COLO668 (cell line): Measurements from ENCODE around the gene CMIP.
A peak's percentile ranks its signal among the peaks of the same experiment; 100 is the strongest.
"Not testable (repeated sequence)": the region's sequence is repeated elsewhere in the genome, so short reads cannot be mapped to it uniquely, and the experiment has no call there.

Experiments
- DNase-seq: peaks from one replicate; lab custom pipeline; 2025; ENCODE audit not compliant: unreplicated experiment; lab: John Stamatoyannopoulos, UW

CMIP gene

GRCh38 chr16:81730090-81731051, 285.8 kb downstream of the CMIP start:
- DNase-seq: peak; percentile 94

- DNase-seq: no peak
These were observed 287.0 kb downstream of the CMIP start for GRCh38 chr16:81731649-81732048.

GRCh38 chr16:81732699-81733098, 288.1 kb downstream of the CMIP start:
- DNase-seq: no peak

- no peak for DNase-seq
These were observed 288.7 kb downstream of the CMIP start for GRCh38 chr16:81733295-81733694.

DNA sequence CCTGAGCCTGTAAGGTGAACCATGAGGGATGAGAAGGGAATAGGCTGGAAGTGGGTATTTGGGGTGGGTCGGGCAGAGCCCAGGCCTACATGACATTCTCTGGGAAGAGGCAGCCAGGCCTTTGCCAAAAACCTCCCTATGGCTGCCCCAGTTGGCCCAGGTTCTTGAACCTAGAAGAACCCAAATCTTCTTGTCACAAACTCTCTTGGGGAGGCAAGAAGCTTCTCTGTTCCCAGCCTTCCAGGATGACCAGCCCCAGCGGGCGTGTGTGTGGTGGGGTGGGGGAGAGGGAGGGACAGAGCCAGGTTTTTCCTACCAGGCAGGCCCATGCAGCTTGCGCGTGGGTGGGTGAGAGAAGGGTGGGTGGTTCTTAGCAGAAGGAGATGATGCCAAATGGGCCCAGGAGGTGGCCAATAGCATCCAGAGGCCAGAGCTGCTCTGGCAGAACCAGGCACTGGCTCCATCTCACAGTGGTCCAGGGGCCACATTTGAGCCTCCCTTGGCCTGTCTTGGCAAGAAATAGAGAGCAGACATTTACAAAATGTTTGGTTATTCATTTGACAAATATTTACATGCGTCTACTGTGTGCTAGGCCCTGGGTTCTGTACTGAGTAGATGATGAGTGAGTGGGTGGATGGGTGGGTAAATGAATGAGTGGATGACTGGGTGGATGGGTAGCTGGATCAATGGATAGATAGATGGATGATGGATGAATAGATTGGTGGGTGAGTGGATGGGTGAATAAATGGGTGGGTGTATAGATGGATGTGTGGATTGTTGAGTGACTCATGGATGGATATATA, 290.2 kb downstream of the CMIP start:
- no peak for DNase-seq

- peak; percentile 87 for DNase-seq
These were observed 293.4 kb downstream of the CMIP start for GRCh38 chr16:81737885-81738536.

DNA sequence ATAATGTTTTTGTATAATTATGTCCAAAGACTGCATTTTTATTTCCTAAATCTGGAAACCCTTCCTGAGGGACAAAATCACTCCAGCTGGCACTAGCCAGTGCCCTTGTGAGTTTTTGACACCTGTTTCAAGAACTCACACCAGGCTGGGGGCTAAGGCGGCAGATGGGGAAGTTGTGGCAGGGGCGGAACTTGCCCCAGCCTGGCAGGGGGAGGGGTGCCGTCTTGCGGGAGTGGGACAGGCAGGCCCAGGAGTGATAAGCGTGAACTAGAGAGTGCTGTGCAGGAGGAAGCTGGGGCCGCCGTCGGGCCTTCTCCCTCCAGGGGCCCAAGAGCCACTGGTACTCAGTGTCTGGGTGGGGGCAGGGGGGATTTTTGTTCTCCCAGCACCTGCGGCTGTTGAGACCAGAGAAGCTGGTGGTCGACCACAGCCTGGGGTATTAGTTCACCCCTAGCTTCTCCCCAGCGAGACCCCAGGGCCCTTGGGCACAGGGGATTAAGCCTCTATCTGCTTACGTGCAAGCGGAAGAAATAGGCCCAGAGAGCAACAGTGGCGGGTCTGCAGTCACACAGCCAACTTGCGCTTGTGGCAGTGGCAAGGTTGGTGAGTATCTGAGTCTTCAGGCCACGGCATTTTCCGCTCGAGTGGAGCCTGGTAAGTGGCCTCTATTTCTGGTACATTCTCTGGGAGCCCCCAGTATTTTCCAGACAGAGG, 294.3 kb downstream of the CMIP start:
- DNase-seq: no peak

GRCh38 chr16:81739503-81739902, 294.9 kb downstream of the CMIP start:
- no peak for DNase-seq

DNA sequence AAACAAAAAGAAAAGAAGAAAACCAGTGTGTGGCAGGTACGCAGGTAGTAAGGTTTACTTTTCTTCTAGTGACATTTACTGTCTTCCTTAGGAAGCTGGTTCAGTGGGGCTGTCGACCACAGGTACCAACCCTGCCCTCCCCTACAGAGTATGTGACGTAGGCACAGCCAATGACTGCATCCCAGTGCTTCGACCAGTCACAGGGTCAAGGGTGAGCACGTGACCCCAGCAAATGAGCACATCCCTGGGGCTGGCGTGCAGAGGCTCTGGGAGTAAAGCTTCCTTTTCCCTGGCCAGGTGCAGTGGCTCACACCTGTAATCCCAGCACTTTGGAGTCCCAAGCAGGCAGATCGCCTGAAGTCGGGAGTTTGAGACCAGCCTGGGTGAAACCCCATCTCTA, 295.6 kb downstream of the CMIP start:
- peak; percentile 31 for DNase-seq

DNA sequence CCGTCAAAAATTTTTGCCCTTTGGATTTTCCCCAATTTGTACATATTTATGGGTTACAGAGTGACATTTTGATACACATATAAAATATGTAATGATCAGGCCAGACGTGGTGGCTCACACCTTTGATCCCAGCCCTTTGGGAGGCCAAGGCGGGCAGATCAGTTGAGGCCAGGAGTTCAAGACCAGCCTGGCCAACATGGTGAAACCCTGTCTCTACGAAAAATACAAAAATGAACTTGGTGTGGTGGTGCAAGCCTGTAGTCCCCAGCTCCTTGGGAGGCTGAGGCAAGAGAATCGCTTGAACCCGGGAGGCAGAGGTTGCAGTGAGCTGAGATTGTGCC, 296.8 kb downstream of the CMIP start:
- not testable (repeated sequence) for DNase-seq

DNA sequence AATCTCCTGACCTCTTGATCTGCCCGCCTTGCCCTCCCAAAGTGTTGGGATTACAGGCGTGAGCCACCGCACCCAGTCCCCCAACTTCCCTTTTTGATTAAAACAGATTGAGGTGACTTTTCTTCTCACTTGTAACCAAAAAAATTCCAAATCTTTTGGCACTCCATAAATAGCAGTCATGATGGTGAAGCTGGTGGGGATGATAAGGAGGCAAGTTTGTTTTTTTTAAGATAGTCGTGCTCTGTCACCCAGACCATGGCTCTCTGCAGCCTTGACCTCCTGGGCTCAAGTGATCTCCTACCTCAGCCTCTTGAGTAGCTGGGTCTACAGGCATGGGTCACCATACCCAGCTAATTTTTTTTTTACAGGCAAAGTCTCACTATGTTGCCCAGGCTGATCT, 299.8 kb downstream of the CMIP start:
- DNase-seq: no peak

DNA sequence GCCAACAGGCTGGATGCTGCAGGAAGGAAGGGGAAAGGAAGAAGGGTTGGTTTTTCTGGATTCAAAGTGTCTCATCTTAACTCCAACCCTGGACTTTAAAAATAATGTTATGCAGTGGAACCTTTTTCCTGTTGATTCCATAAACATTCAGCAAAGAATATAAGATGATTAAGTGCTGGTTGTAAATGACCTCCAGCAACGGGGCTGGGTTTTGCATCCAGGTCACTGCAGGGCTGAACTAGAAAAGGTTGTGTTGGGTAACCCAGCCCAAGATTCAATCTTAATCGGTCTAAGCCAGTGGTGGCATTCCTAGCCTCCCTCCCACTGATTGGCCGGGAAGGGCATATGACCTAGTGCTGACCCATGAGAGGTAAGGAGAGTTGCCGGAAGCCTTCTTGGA, 300.3 kb downstream of the CMIP start:
- DNase-seq: no peak

DNA sequence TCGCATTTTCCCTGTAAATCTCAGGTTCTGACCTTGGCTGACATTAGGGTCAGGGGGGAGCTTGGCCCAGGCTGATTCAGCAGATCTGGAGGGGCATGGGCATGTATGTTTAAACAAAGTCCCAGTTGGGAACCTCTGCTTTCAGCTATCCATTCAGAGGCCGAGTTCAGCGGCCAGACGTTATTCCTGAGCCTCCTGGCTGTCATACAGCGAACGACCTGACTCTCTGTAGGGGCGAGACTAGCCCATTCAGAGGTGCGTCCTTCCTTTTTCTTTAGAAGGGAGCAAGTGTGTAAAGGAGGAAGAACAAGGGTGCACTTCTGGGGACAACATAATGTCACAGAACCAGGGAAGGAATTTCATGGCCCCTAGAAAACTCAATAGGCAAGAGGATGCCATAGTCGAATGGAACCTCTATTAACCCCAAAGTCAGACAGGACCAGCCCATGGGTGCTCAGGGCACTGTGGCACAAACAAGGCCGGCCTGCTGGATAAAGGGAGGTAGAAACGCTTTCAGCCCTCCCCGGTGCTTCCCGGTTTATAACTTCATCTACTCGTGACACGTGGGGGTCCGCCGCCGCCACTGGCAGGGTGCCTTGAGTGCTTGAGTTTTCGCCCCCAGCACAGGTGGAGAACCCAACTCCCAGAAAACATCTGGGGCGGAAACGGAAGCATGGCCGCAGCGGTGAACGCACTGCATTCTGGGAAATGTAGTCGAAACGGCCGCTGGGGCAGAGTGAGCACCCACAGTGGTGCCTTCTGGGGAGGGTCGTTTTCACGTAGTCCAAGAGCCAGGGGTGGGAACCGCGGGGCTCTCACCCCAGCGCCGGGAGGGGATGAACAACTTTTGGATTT, 301.3 kb downstream of the CMIP start:
- peak; percentile 69 for DNase-seq

- no peak for DNase-seq
These were observed 302.0 kb downstream of the CMIP start for GRCh38 chr16:81746566-81746965.

DNA sequence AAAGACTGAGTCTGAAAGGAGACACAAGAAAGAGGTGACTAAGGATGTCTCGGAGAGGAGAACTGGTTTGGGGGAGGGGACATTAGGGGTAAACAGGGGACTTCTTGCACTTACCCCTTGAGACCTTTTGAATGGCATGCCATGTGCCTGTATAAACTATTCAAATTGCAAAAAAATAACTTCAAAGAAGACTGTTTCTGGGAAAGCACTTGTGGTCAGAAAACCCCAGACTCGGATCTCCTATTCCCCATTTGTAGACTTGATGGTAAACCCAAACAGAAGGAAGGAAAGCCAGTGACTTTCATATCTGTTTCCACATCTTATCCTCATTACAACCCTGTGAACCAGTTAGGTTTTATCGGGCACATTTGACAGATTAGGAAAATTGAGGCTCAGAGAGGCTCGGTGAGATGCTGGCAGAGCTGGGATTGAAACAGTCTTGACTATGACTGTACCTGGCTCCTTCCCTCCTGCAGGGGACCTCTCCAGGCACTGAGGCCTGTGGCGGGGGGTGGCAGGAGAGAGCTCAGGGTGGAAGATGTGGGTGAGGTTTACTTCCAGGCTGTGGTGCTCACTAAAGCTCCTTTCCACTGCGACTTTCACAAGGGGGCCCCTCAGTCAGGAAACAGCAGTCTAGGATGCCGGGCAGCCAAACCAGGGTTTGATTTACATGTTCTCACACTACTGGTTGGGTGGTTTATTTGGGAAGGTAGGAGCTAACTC, 304.0 kb downstream of the CMIP start:
- DNase-seq: no peak

DNA sequence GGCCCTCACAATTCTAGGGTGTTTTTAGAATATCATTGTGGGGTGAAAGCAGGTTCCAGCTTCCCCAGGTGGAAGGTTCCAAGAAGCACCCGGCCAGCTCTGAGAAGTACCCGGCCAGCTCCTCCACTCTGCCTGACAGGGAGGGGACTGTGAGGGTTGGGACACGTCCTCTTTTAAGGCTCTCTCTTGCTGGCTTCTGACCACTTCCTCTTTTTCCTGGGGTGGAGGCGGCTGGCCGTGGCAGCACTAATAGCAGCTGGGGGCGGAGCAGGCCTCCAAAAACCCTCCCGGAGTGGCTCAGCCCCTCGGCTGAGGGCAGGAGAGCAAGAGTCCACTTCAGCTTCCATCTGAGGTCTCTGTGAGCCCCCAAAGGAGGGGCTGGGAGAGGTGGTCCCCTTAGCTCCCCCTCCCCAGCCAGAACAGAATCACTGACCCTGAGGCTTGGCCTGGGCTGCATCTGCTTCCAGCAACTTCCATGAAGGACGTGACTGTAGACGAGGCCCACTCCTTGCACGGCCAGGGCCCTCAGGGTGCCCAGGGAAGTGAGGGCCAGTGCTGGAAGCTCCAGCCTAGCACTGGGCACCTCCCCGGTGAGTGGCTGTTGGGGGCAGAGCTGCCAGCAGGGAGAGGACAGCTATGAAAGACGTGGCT, 307.7 kb downstream of the CMIP start:
- peak; percentile 10 for DNase-seq

DNA sequence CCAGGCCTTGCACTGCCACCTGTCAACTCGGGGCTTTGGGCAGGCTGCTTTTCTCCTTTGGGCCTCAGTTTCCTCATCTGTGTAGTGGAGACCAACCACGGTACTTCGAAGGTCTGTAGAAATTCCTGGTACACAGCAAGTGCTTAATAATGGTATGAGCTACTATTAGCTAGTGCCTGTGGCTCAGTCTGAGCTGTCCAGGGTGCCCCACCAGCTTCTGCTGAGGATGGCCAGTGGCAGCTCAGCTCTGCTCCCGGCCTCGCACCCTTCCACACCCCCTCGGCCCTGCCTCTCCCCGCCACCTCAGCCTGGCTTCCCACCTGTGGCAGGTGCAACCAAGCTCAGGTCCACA, 308.2 kb downstream of the CMIP start:
- DNase-seq: no peak

GRCh38 chr16:81754858-81755257, 310.2 kb downstream of the CMIP start:
- no peak for DNase-seq
